HAP-1 (cell line): ENCODE results near the gene DENND2A.
"Not testable (repeated sequence)": the region's sequence is repeated elsewhere in the genome, so short reads cannot be mapped to it uniquely, and the experiment has no call there.

Source experiments
- DNase-seq, 2 experiments: peaks; one replicate each; pipeline ENCODE4 v3.0.0-alpha.2; 2016 to 2020; ENCODE audit warnings: low spot score in 2 of 2
- H3K27me3 ChIP-seq: fragments of 250-450 bp; sonication (Bioruptor Pico); 2 replicates; pipeline ENCODE4 v1.5.1; 2020; ENCODE audit warnings: low read depth, mild to moderate bottlenecking, moderate library complexity
- H3K36me3 ChIP-seq: fragments of 250-450 bp; sonication (Bioruptor Pico); replicated peaks from 2 replicates; pipeline ENCODE4 v1.5.1; 2020; ENCODE audit warnings: mild to moderate bottlenecking
- H3K4me1 ChIP-seq: fragments of 250-450 bp; sonication (Bioruptor Pico); 2 replicates; pipeline ENCODE4 v1.5.1; 2020; ENCODE audit warnings: mild to moderate bottlenecking
- H3K4me3 ChIP-seq: fragments of 250-450 bp; sonication (Bioruptor Pico); 2 replicates; pipeline ENCODE4 v1.5.1; 2020; ENCODE audit warnings: mild to moderate bottlenecking, moderate library complexity
- H3K9me3 ChIP-seq: fragments of 250-450 bp; sonication (Bioruptor Pico); 2 replicates; pipeline ENCODE4 v1.5.1; 2020; ENCODE audit warnings: mild to moderate bottlenecking, moderate library complexity
- in situ Hi-C: fragments of 300-500 bp; cut with MboI; formaldehyde crosslinking; loops from 3 replicates; pipeline ENCODE4 v1.14.3; 2020; ENCODE audit warnings: low sequenced_read_pairs, inconsistent platforms, mixed read lengths

The DENND2A gene

GRCh38 chr7:140668641-140669040 is 28.0 kb upstream of the DENND2A start:
- in situ Hi-C loops: no loop called here
- no peak overlapping the region for H3K4me3 ChIP-seq

GRCh38 chr7:140667476-140667875 is 26.9 kb upstream of the DENND2A start:
- H3K4me3 ChIP-seq: no peak overlapping the region
- peaks cover 5% of the 10 kb centered on the region for H3K27me3 ChIP-seq
- no peaks in the 10 kb centered on the region for H3K9me3 ChIP-seq
- in situ Hi-C loops: no loop called here
- H3K4me1 ChIP-seq: peaks cover 3% of the 10 kb centered on the region
- H3K36me3 ChIP-seq: no peaks in the 10 kb centered on the region
- DNase-seq: no peak

More at GRCh38 chr7:140668641-140669040, 28.0 kb upstream of the DENND2A start:
- H3K27me3 ChIP-seq: peaks cover 2% of the 10 kb centered on the region
- DNase-seq: no peak
- no peaks in the 10 kb centered on the region for H3K36me3 ChIP-seq
- peaks cover 5% of the 10 kb centered on the region for H3K4me1 ChIP-seq
- H3K9me3 ChIP-seq: no peaks in the 10 kb centered on the region

GRCh38 chr7:140662938-140663337 is 22.3 kb upstream of the DENND2A start:
- H3K4me3 ChIP-seq, H3K36me3 ChIP-seq, in situ Hi-C loops, DNase-seq, H3K4me1 ChIP-seq, H3K27me3 ChIP-seq, H3K9me3 ChIP-seq: not testable (repeated sequence)

DNA sequence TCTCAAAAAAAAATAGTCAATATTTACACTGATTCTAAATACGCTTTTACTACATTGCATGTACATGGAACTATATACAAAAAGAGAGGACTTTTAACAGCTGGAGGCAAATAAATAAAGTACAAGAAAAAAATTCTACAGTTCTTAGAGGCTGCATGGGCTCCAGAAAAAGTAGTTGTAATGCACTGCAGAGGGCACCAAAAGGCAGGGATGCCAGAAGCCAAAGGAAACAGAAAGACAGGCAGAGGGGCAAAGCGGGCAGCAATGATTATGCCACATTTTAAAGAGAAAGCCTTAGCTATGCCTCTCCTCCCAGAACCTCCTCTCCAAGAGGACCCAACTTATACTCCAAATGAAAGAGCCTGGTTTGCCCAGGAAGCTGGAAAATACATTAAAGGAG is 20.5 kb upstream of the DENND2A start:
- Histone ChIP-seq H3K27me3 (peaks cover 8% of the 10 kb centered on the region), H3K36me3 (no peaks in the 10 kb centered on the region), H3K4me1 (no peaks in the 10 kb centered on the region), H3K4me3 (no peak overlapping the region), H3K9me3 (no peaks in the 10 kb centered on the region)
- in situ Hi-C loops: no loop called here
- no peak for DNase-seq

DNA sequence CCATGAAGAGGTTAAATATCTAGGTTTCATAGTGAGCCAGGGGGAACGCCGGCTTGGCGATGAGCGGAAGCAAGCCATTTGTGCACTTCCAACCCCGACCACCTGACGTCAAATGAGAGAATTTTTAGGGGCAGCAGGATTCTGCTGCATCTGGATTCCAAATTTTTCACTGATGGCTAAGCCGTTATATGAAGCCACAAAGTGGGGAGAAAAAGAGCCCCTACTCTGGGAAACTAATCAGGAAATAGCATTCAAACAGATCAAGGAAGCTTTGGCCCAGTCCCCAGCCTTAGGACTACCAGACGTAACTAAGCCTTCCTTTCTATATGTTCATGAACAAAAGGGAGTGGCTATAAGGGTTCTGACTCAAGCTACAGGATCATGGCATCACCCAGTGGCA is 19.2 kb upstream of the DENND2A start:
- no peaks in the 10 kb centered on the region for H3K4me1 ChIP-seq
- no peak overlapping the region for H3K4me3 ChIP-seq
- DNase-seq: no peak
- in situ Hi-C loops: no loop called here
- H3K27me3 ChIP-seq: peaks cover 8% of the 10 kb centered on the region
- H3K36me3 ChIP-seq: no peaks in the 10 kb centered on the region
- no peaks in the 10 kb centered on the region for H3K9me3 ChIP-seq

DNA sequence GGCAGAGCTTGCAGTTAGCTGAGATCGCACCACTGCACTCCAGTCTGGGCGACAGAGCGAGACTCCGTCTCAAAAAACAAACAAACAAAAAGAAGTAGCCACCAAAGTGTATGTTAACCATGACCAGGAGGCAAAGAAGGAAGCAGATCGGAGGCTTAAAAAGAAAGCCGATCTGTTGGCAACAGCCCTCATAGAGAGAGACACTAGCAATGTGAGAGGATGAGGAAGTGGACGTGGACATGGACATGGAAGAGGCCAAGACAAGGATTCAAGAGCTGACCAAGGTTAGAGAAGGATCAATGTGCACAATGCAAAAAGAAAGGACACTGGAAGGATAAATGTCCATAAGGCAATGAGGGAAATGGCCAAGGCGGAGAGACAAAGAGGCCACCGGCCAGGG is 17.3 kb upstream of the DENND2A start:
- peaks cover 4% of the 10 kb centered on the region for H3K4me1 ChIP-seq
- in situ Hi-C loops: no loop called here
- H3K27me3 ChIP-seq: peaks cover 3% of the 10 kb centered on the region; the same call in 1 of the 2 replicates
- H3K9me3 ChIP-seq: no peaks in the 10 kb centered on the region
- no peak for DNase-seq
- H3K4me3 ChIP-seq: no peak overlapping the region
- H3K36me3 ChIP-seq: no peaks in the 10 kb centered on the region

- Histone ChIP-seq H3K4me1 (peaks cover 4% of the 10 kb centered on the region), H3K4me3 (no peak overlapping the region), H3K9me3 (no peaks in the 10 kb centered on the region), H3K36me3 (no peaks in the 10 kb centered on the region), H3K27me3 (peaks cover 3% of the 10 kb centered on the region; the same call in 1 of the 2 replicates)
- in situ Hi-C loops: no loop called here
- no peak for DNase-seq
Measured at GRCh38 chr7:140656548-140657515, 16.2 kb upstream of the DENND2A start.

DNA sequence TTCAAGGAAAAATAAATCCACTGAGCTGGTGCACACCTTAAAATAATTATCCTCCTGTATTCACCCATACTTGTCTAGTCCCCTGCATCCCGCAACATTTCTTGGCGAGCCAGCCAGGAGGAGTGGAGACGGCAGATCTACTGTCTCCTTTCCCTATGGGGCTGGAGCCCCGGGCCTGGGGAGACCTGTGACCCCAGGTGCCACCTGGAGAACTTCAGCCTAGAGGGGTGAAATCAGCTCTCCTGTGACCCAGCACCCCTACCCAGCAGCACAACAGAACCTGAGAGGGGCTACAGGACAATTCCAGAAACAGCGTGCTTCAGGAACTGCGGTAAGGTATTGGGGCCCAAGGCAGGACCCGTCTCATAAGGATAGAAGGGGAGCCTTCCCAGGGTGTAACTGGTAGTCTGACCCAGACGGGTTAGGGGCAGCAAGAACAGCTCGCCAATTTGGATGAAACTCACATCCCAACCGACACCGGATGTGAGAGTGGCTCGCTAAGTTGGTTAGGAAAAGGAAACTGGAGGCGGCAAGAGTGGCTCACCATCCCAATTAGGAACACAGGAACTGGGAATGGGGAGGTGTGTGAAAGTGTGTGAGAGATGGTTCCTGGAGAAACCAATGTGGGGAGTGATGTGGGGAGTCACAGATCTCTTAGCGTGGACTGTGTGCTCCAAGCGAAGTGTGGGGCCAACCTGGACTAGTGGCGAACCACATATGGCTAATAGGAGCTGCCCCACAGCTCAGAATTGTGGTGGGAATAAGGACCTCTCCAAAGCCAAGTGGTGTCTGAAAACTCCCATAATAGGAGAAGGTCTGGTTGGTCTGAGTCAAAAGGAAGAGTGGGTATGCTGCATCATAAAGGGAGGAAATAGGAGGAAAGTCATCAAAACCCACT is 15.1 kb upstream of the DENND2A start:
- no peaks in the 10 kb centered on the region for H3K36me3 ChIP-seq
- in situ Hi-C loops: no loop called here
- no peaks in the 10 kb centered on the region for H3K9me3 ChIP-seq
- H3K4me1 ChIP-seq: peaks cover 4% of the 10 kb centered on the region
- no peak overlapping the region for H3K4me3 ChIP-seq
- peaks cover 3% of the 10 kb centered on the region; the same call in 1 of the 2 replicates for H3K27me3 ChIP-seq
- DNase-seq: no peak

DNA sequence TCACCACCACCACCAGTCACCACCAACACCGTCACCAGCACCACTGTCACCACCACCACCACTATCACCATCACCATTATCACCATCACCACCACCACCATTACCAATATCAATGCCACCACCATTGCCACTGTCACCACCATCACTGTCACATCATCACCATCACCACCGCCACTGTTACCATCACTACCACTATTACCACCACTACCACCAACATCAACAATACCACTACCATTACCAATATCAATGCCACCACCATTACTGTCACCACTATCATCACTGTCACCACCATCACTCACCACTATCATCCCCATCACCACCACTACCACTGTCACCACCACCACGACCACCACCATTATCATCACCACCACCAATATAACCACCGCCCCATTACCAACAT is 14.0 kb upstream of the DENND2A start:
- Histone ChIP-seq H3K27me3 (peaks cover 3% of the 10 kb centered on the region; the same call in 1 of the 2 replicates), H3K4me1 (peaks cover 4% of the 10 kb centered on the region), H3K4me3 (no peak overlapping the region), H3K36me3 (no peaks in the 10 kb centered on the region), H3K9me3 (no peaks in the 10 kb centered on the region)
- in situ Hi-C loops: no loop called here
- DNase-seq: no peak

DNA sequence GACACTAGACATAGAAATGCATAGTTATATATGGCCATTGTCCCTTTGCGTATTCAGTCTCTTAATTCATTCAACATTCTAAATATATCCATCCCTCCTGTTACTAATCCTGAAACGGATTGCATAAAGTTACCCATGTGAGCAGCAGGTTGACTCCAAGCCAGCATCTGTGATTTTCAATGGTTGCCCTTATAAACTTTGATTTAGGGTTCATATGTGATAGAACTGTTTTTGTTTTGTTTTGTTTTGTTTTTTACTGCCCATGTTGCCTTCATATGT is 13.4 kb upstream of the DENND2A start:
- Histone ChIP-seq H3K36me3 (no peaks in the 10 kb centered on the region), H3K27me3 (peaks cover 3% of the 10 kb centered on the region; the same call in 1 of the 2 replicates), H3K9me3 (no peaks in the 10 kb centered on the region), H3K4me1 (peaks cover 4% of the 10 kb centered on the region), H3K4me3 (no peak overlapping the region)
- no peak for DNase-seq
- in situ Hi-C loops: no loop called here

- in situ Hi-C loops: no loop called here
- DNase-seq: peak; percentile 79 to 84
- Histone ChIP-seq H3K27me3 (peaks cover 3% of the 10 kb centered on the region; the same call in 1 of the 2 replicates), H3K36me3 (no peaks in the 10 kb centered on the region), H3K9me3 (no peaks in the 10 kb centered on the region), H3K4me3 (no peak overlapping the region), H3K4me1 (peaks cover 4% of the 10 kb centered on the region)
Measured at GRCh38 chr7:140653319-140654108, 12.9 kb upstream of the DENND2A start.

- peaks cover 4% of the 10 kb centered on the region for H3K4me1 ChIP-seq
- in situ Hi-C loops: no loop called here
- DNase-seq: no peak
- no peaks in the 10 kb centered on the region for H3K27me3 ChIP-seq
- no peaks in the 10 kb centered on the region for H3K9me3 ChIP-seq
- no peak overlapping the region for H3K4me3 ChIP-seq
- no peaks in the 10 kb centered on the region for H3K36me3 ChIP-seq
Measured at GRCh38 chr7:140650367-140650766, 9.8 kb upstream of the DENND2A start.

- no peak for DNase-seq
- no peaks in the 10 kb centered on the region for H3K36me3 ChIP-seq
- H3K4me3 ChIP-seq: no peak overlapping the region
- no peaks in the 10 kb centered on the region for H3K27me3 ChIP-seq
- peaks cover 4% of the 10 kb centered on the region for H3K4me1 ChIP-seq
- H3K9me3 ChIP-seq: no peaks in the 10 kb centered on the region
- in situ Hi-C loops: loop anchor here (5.0 kb wide), 1 partner anchor 127 kb away; no protein-coding TSS in a partner anchor
Measured at GRCh38 chr7:140649556-140650205, 9.1 kb upstream of the DENND2A start.
